Left ventricle myocardium inferior (tissue), 1 donor: ENCODE data around the gene HRAS. TPM values are rescaled to one million over a fixed set of nuclear protein-coding genes. Genes with fewer than 3 reads are reported as not detected.

Experiments used
- DNase-seq: peaks from one replicate; pipeline ENCODE4 v3.0.0-alpha.2; 2020
- H3K27ac ChIP-seq: fragments of 200-600 bp; replicated peaks from 2 replicates; pipeline ENCODE4 v1.8.0; 2021
- H3K27me3 ChIP-seq: fragments of 200-600 bp; 2 replicates; pipeline ENCODE4 v1.8.0; 2021; ENCODE audit warnings: low read depth
- H3K36me3 ChIP-seq: fragments of 200-600 bp; 2 replicates; pipeline ENCODE4 v1.8.0; 2021
- H3K4me1 ChIP-seq: fragments of 200-600 bp; 2 replicates; pipeline ENCODE4 v1.8.0; 2021
- H3K4me3 ChIP-seq: fragments of 200-600 bp; 2 replicates; pipeline ENCODE4 v1.8.0; 2021; ENCODE audit warnings: mild to moderate bottlenecking, moderate library complexity
- H3K9me3 ChIP-seq: fragments of 200-600 bp; replicated peaks from 2 replicates; pipeline ENCODE4 v1.8.0; 2021
- intact Hi-C: fragments of 100-400 bp; cut with micrococcal nuclease; formaldehyde crosslinking; loops from one replicate; pipeline ENCODE4 v1.11.0; 2022
- total RNA-seq: library from RNA; stranded (reverse); fragmentation: NEBNext Ultra II Directional; extraction: Animal tissue kit (Norgen Biotek cat#: 25700); gene quantifications from one replicate; pipeline ENCODE4 v1.2.1, GENCODE V29; 2021
- TF ChIP-seq, protein P1 (sequence below): fragments of 200-600 bp; IDR thresholded peaks from 2 replicates; pipeline ENCODE4 v1.8.0; 2021; ENCODE audit warnings: antibody characterized with exemption, mild to moderate bottlenecking, borderline replicate concordance
- donor health status: DM: no; HTN: yes; CAD: no; lungs with severe emphysema.

Gene HRAS
- total RNA-seq, 1 donor from 2014 or later = 55.9 TPM

- no peaks in the 10 kb centered on the region for H3K36me3 ChIP-seq
- no peak overlapping the region for H3K4me3 ChIP-seq
- peaks cover 78% of the 10 kb centered on the region for H3K27me3 ChIP-seq
- H3K9me3 ChIP-seq = no peaks in the 10 kb centered on the region
- peaks cover 19% of the 10 kb centered on the region for H3K4me1 ChIP-seq
- intact Hi-C loops = no loop called here
- no peak for DNase-seq
- no peak overlapping the region for H3K27ac ChIP-seq
- TF ChIP-seq, protein P1, sequence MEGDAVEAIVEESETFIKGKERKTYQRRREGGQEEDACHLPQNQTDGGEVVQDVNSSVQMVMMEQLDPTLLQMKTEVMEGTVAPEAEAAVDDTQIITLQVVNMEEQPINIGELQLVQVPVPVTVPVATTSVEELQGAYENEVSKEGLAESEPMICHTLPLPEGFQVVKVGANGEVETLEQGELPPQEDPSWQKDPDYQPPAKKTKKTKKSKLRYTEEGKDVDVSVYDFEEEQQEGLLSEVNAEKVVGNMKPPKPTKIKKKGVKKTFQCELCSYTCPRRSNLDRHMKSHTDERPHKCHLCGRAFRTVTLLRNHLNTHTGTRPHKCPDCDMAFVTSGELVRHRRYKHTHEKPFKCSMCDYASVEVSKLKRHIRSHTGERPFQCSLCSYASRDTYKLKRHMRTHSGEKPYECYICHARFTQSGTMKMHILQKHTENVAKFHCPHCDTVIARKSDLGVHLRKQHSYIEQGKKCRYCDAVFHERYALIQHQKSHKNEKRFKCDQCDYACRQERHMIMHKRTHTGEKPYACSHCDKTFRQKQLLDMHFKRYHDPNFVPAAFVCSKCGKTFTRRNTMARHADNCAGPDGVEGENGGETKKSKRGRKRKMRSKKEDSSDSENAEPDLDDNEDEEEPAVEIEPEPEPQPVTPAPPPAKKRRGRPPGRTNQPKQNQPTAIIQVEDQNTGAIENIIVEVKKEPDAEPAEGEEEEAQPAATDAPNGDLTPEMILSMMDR = no peak
These were observed 16.2 kb upstream of the HRAS start for GRCh38 chr11:551596-551995.

DNA sequence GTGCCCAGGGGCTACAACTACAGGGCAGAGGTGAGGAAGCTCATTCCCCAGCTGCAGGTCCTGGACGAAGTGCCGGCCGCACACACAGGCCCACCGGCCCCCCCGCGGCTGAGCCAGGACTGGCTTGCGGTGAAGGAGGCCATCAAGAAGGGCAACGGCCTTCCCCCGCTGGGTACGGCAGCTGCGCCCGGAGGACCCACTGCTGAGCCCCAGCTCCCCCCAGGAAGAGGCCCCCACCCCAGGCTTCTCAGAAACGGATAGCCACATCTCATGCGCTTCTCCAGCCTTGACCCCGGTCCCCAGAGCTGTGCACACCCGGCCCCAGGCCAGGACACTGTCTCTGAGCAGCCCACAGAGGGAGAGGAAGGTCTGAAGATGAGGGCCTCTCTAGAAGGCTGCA is 15.8 kb upstream of the HRAS start:
- Histone ChIP-seq H3K27ac (no peak overlapping the region), H3K4me1 (peaks cover 18% of the 10 kb centered on the region), H3K27me3 (peaks cover 73% of the 10 kb centered on the region), H3K9me3 (no peaks in the 10 kb centered on the region), H3K36me3 (no peaks in the 10 kb centered on the region), H3K4me3 (no peak overlapping the region)
- no peak for DNase-seq
- intact Hi-C loops = no loop called here
- TF ChIP-seq, protein P1 = no peak

- H3K27ac ChIP-seq = no peak overlapping the region
- intact Hi-C loops = no loop called here
- H3K36me3 ChIP-seq = no peaks in the 10 kb centered on the region
- H3K4me3 ChIP-seq = no peak overlapping the region
- TF ChIP-seq, protein P1 = no peak
- peaks cover 69% of the 10 kb centered on the region for H3K27me3 ChIP-seq
- H3K4me1 ChIP-seq = peaks cover 14% of the 10 kb centered on the region
- no peak for DNase-seq
- no peaks in the 10 kb centered on the region for H3K9me3 ChIP-seq
These were observed 15.3 kb upstream of the HRAS start for GRCh38 chr11:550746-551085.

DNA sequence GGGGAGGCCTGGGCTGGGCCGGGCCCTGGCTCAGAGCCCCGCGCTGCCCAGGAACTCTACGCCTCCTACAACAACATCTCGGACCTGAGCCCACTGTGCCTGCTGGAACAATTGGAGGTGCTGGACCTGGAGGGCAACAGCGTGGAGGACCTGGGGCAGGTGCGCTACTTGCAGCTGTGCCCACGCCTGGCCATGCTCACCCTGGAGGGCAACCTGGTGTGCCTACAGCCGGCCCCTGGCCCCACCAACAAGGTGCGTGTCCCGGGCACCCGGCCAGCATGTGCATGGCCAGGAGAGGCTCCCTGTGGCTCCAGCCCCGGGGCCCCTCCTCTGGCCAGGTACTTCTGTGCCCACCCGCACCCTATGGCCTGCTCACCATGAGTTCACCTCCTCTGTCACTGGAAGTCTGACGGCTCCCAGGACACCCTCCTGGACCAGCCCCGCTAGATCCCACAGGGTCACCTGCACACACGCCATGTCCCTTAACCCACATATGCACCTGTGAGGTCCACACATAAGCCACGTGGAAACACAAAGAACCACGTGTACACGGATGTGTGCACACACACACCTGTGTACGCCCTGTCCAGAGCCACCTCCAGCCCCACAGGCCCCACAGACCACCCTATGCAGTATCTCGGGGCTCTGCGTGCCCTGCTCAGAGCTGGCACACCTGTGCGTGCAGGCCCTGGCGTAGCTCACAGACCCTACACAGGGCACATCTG is 14.8 kb upstream of the HRAS start:
- intact Hi-C loops = no loop called here
- H3K27me3 ChIP-seq = peaks cover 66% of the 10 kb centered on the region
- no peaks in the 10 kb centered on the region for H3K36me3 ChIP-seq
- TF ChIP-seq, protein P1 = no peak
- H3K27ac ChIP-seq = no peak overlapping the region
- H3K4me1 ChIP-seq = peaks cover 8% of the 10 kb centered on the region
- no peak for DNase-seq
- H3K4me3 ChIP-seq = no peak overlapping the region
- no peaks in the 10 kb centered on the region for H3K9me3 ChIP-seq

GRCh38 chr11:548700-549603 is 13.6 kb upstream of the HRAS start:
- H3K27ac ChIP-seq = no peak overlapping the region
- H3K36me3 ChIP-seq = no peaks in the 10 kb centered on the region
- intact Hi-C loops = no loop called here
- DNase-seq = no peak
- no peak overlapping the region for H3K4me3 ChIP-seq
- TF ChIP-seq, protein P1 = no peak
- H3K9me3 ChIP-seq = no peaks in the 10 kb centered on the region
- H3K27me3 ChIP-seq = peaks cover 58% of the 10 kb centered on the region
- no peaks in the 10 kb centered on the region for H3K4me1 ChIP-seq
